ENCODE data around the gene UBXN6.

The UBXN6 gene

GRCh38 chr19:4406626-4407025, 51.0 kb downstream of the UBXN6 start:
- DNase-seq (no peak), ATAC-seq (ENCODE audit: insufficient read depth, low read depth) (no peak)
- Histone ChIP-seq H3K27me3 (ENCODE audit: insufficient read depth, low read length, poor library complexity) (no peaks in the 10 kb centered on the region), H3K79me2 (ENCODE audit: insufficient read depth, low read length) (peaks cover 91% of the 10 kb centered on the region), H3K9ac (ENCODE audit: low read depth, low read length) (no peak overlapping the region), H3K27ac (ENCODE audit: low read length) (no peak overlapping the region), H3K4me2 (ENCODE audit: insufficient read depth, low read length) (no peak overlapping the region; the same call in 1 of the 2 replicates), H3K36me3 (ENCODE audit: insufficient read depth, low read length) (peaks cover 72% of the 10 kb centered on the region), H4K20me1 (ENCODE audit: insufficient read depth, low read length) (peaks cover 70% of the 10 kb centered on the region), H3K4me1 (ENCODE audit: insufficient read depth, low read length) (peaks cover 37% of the 10 kb centered on the region), H3K9me3 (ENCODE audit: insufficient read depth, low read length, severe bottlenecking) (no peaks in the 10 kb centered on the region), H3K4me3 (ENCODE audit: low read depth in 1 of 2, low read length in 2 of 2) (no peak overlapping the region), H2AFZ (ENCODE audit: low read depth, low read length) (no peak overlapping the region)
- TF ChIP-seq EZH2 (IDR thresholded peaks at IDR 0.05; ENCODE audit: borderline replicate concordance, low read depth, low read length, severe bottlenecking): no peak
- no peak for TF ChIP-seq CTCF (IDR thresholded peaks at IDR 0.05; ENCODE audit: borderline replicate concordance, extremely low read depth, low read length, poor library complexity, severe bottlenecking)

- H3K4me3 ChIP-seq (ENCODE audit: low read depth in 1 of 2, low read length in 2 of 2): peak overlapping the region in 1 of 2 experiments; percentile 1; a peak in 1 of 4 replicates
- TF ChIP-seq CTCF (IDR thresholded peaks at IDR 0.05; ENCODE audit: borderline replicate concordance, extremely low read depth, low read length, poor library complexity, severe bottlenecking) (no peak), EZH2 (IDR thresholded peaks at IDR 0.05; ENCODE audit: borderline replicate concordance, low read depth, low read length, severe bottlenecking) (no peak)
- no peak overlapping the region for H2AFZ ChIP-seq (ENCODE audit: low read depth, low read length)
- H3K36me3 ChIP-seq (ENCODE audit: insufficient read depth, low read length): peaks cover 65% of the 10 kb centered on the region
- no peaks in the 10 kb centered on the region for H3K9me3 ChIP-seq (ENCODE audit: insufficient read depth, low read length, severe bottlenecking)
- ATAC-seq (ENCODE audit: insufficient read depth, low read depth): no peak
- no peak overlapping the region for H3K9ac ChIP-seq (ENCODE audit: low read depth, low read length)
- H3K27ac ChIP-seq (ENCODE audit: low read length): no peak overlapping the region
- H3K27me3 ChIP-seq (ENCODE audit: insufficient read depth, low read length, poor library complexity): no peaks in the 10 kb centered on the region
- peak overlapping the region; percentile 34; the same call in 1 of the 2 replicates for H3K4me2 ChIP-seq (ENCODE audit: insufficient read depth, low read length)
- DNase-seq: no peak
- peaks cover 65% of the 10 kb centered on the region for H4K20me1 ChIP-seq (ENCODE audit: insufficient read depth, low read length)
- peaks cover 87% of the 10 kb centered on the region for H3K79me2 ChIP-seq (ENCODE audit: insufficient read depth, low read length)
- H3K4me1 ChIP-seq (ENCODE audit: insufficient read depth, low read length): peaks cover 44% of the 10 kb centered on the region
Measured at GRCh38 chr19:4405977-4406376, 51.6 kb downstream of the UBXN6 start.

GRCh38 chr19:4403005-4403761, 54.4 kb downstream of the UBXN6 start:
- Histone ChIP-seq H3K4me1 (ENCODE audit: insufficient read depth, low read length) (peaks cover 62% of the 10 kb centered on the region), H3K9ac (ENCODE audit: low read depth, low read length) (peak overlapping the region; percentile 92), H4K20me1 (ENCODE audit: insufficient read depth, low read length) (peaks cover 53% of the 10 kb centered on the region), H3K27me3 (ENCODE audit: insufficient read depth, low read length, poor library complexity) (no peaks in the 10 kb centered on the region), H3K4me3 (ENCODE audit: low read depth in 1 of 2, low read length in 2 of 2) (peak overlapping the region; percentile 65 to 71; a peak in 3 of 4 replicates), H2AFZ (ENCODE audit: low read depth, low read length) (peak overlapping the region; percentile 59), H3K4me2 (ENCODE audit: insufficient read depth, low read length) (peak overlapping the region; percentile 87), H3K9me3 (ENCODE audit: insufficient read depth, low read length, severe bottlenecking) (no peaks in the 10 kb centered on the region), H3K27ac (ENCODE audit: low read length) (peak overlapping the region; percentile 84), H3K79me2 (ENCODE audit: insufficient read depth, low read length) (peaks cover 81% of the 10 kb centered on the region), H3K36me3 (ENCODE audit: insufficient read depth, low read length) (peaks cover 40% of the 10 kb centered on the region)
- TF ChIP-seq CTCF (IDR thresholded peaks at IDR 0.05; ENCODE audit: borderline replicate concordance, extremely low read depth, low read length, poor library complexity, severe bottlenecking) (no peak), EZH2 (IDR thresholded peaks at IDR 0.05; ENCODE audit: borderline replicate concordance, low read depth, low read length, severe bottlenecking) (no peak)
- no peak for ATAC-seq (ENCODE audit: insufficient read depth, low read depth)
- DNase-seq: peak; percentile 20

All from DND-41 (cell line).